ENCODE data around the gene TARM1.

DNA sequence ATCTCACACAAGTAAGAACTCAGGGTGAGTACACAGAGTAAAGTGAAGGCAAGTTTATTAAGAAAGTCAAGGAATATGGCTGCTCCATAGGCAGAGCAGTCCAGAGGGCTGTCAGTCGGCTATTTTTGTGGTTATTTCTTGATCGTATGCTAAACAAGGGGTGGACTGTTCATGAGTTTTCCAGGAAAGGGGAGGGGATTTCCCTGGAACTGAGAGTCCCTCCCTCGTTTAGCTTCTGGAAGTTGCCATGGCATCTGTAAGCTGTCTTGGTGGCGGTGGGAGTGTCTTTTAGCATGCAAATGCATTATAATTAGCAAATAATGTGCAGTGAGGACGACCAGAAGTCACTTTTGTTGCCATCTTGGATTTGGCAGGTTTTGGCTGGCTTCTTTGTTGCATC is 11.7 kb downstream of the TARM1 start:
- TF ChIP-seq CTCF (IDR thresholded peaks at IDR 0.05) (no peak), POLR2AphosphoS5 (IDR thresholded peaks at IDR 0.05; ENCODE audit: insufficient read depth in 1 of 2, low read depth in 1 of 2) (no peak)

All from vagina (tissue), 2 donors.